HG03139 (cell line): ENCODE data around the gene PEDS1.
A peak's percentile ranks its signal among the peaks of the same experiment; 100 is the strongest.
"Not testable (repeated sequence)": the region's sequence is repeated elsewhere in the genome, so short reads cannot be mapped to it uniquely, and the experiment has no call there.

Source experiments
- ATAC-seq: cut with Tn5 transposase; IDR thresholded peaks from one replicate; pipeline ENCODE4 v1.9.1; 2021; ENCODE audit not compliant: unreplicated experiment

PEDS1 gene

GRCh38 chr20:50136822-50137599 is 16.5 kb downstream of the PEDS1 start:
- no peak for ATAC-seq

- ATAC-seq, result not testable (repeated sequence)
These were observed 18.4 kb downstream of the PEDS1 start for GRCh38 chr20:50135157-50135556.

- no peak for ATAC-seq
These were observed 19.9 kb downstream of the PEDS1 start for GRCh38 chr20:50133474-50134217.

GRCh38 chr20:50133041-50133440 is 20.5 kb downstream of the PEDS1 start:
- ATAC-seq, result no peak

GRCh38 chr20:50130995-50131394 is 22.5 kb downstream of the PEDS1 start:
- ATAC-seq, result no peak

DNA sequence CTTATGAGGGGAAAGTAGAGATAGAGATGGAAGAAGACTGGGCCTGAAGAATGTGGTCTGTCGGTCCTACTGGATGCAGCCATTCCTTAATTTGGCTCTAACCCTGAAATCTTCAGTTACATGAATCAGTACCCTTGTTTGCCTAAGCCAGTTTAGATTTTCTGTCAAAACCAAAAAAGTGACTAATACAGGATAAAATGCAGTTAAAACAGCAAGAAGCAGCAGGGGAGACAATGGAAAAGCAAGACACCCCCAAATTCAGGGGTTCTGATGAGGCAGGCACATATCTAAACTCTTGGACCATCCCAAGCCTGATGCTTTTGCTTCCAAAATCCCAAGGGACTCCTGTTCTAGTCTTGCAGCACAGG is 23.2 kb downstream of the PEDS1 start:
- ATAC-seq, result no peak

DNA sequence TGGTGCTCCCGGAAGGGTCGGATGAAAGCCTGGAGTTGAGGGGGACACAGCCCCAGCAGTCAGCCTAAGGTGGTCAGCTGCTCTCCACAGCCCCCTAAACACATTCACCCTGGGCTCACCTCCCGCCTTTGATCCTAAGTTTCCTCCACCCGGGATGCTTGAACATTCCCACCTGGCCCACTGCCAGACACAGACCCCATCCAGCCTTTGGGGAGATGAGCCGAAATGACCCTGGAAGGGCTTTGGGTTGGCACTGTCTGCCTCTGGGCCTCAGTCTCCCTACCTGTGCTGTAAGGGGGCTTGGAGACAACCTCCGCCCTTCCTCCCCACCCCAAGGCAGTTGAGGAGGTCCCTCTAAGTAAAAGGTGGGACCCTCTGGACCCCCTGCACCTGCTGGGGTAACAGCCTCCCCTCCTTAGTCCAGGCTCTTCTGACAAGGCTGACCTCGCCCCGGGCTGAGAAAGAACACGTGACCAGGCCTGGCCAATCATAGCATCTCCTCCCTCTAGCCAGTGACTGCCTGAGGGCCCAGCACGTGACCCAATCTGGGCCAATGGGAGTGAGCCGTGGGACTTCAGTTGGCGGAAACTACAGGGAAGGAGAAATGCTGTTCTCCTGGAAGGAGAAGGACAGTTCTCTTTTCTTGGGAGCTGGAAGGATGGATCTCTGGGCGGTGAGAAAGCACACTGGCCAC is 23.7 kb downstream of the PEDS1 start:
- no peak for ATAC-seq

- no peak for ATAC-seq
These were observed 25.0 kb downstream of the PEDS1 start for GRCh38 chr20:50128520-50128905.

- ATAC-seq, result no peak
These were observed 25.7 kb downstream of the PEDS1 start for GRCh38 chr20:50127587-50128519.

DNA sequence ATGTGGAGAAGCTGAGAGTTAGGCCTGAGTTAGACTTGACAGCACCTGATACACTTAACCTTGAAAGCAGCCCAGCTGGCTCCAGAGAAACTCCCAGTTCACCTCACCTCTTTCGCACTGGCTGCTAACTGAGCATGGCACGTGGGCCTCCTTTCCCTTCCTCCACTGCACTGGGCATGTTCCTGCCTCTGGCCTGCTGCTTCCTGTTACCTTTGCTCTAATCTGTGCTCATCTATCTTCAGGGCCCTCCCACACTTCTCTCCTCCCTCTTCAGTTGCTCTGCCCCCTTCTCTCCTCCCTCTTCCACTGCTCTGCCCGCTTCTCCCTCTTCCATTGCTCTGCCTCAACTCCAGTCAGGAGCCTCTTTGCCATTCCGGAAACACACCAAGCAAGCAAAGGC is 26.9 kb downstream of the PEDS1 start:
- ATAC-seq, result no peak

DNA sequence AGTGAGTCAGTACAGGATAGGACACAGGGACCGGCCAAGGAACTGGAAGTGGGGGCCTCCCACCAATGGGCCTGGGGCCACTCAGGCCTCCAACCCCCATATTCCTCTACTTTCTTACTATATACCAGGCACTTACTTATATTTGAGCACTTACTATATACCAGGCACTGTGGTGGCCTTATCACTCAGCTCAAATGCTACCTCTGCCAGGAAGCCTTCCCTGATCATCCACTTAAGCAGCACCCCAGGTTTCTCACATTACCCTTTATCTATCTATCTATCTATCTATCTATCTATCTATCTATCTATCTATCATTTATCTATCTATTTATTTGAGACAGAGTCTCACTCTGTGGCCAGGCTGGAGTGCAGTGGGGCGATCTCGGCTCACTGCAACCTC is 28.2 kb downstream of the PEDS1 start:
- ATAC-seq, result no peak

GRCh38 chr20:50124496-50124895 is 29.0 kb downstream of the PEDS1 start:
- no peak for ATAC-seq

- ATAC-seq, result no peak
These were observed 30.1 kb downstream of the PEDS1 start for GRCh38 chr20:50123418-50123817.

DNA sequence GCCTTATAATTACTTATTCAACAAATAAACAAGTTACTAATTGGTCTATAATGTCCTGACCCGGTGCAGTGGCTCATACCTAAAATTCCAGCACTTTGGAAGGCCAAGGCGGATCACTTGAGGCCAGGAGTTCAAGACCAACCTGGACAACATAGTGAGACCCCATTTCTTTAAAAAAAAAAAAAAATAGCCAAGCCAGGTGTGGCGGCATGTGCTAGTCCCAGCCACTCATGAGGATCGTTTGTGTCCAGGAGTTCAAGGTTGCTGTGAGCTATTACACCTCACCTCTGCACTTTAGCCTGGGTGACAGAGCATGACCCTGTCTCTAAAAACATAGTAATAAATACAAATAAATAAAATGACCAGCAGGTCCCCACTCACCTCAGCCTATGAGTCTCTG is 30.8 kb downstream of the PEDS1 start:
- no peak for ATAC-seq

GRCh38 chr20:50121858-50122271 is 31.7 kb downstream of the PEDS1 start:
- ATAC-seq, result no peak

DNA sequence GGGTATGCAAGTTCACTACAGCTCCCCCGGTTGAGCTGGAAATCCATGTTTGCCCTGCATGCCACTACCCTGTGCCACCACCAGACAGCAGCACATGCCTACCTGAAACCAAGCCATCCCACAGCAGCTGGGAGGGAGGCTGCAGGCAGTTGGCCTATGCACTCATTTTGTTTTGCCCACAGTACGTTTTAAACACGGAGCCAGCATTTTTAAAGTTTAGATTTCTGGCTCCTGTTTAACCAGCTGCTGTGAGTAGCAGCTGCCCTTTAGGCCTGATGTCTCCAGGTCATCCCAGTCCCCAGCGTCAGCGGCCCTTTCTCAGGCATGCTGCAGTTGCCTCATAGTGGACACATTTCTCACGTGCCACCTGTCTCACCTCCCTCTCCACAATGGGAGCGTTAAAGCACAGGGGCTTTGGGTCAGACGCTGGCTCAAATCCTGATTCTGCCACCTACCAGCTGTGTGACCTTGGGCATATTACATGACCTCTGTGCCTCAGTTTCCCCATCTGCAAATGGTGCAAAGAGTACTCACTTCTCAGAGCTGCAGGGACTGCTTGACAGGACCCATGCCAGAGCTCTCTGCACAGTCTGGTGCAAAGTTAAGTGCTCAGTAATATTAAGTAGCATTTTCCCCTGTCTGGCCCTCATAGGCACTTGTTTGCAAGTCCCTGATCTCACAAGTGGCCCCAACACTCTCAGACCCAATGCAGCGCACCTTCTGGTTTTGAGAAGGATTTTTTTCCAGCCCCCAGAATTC is 32.4 kb downstream of the PEDS1 start:
- ATAC-seq, result no peak

DNA sequence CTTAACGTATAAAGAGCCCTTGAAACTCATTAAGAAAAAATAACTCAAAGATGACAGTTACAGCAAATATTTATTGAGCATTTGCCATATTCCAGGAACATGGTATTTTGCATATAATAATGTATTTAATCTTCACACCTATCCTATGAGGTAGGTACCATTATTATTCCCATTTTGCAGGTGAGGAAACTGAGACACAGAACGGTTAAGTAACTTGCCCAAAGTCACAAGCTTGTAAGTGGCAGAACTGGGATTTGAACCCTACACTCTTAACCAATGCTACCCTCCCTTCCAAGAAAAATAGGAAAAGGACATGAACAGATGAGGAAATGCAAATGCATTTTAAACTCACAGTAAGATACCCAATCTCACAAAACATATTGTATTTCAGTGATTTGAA is 35.3 kb downstream of the PEDS1 start:
- no peak for ATAC-seq

GRCh38 chr20:50116368-50116999 is 37.0 kb downstream of the PEDS1 start:
- ATAC-seq, result no peak

DNA sequence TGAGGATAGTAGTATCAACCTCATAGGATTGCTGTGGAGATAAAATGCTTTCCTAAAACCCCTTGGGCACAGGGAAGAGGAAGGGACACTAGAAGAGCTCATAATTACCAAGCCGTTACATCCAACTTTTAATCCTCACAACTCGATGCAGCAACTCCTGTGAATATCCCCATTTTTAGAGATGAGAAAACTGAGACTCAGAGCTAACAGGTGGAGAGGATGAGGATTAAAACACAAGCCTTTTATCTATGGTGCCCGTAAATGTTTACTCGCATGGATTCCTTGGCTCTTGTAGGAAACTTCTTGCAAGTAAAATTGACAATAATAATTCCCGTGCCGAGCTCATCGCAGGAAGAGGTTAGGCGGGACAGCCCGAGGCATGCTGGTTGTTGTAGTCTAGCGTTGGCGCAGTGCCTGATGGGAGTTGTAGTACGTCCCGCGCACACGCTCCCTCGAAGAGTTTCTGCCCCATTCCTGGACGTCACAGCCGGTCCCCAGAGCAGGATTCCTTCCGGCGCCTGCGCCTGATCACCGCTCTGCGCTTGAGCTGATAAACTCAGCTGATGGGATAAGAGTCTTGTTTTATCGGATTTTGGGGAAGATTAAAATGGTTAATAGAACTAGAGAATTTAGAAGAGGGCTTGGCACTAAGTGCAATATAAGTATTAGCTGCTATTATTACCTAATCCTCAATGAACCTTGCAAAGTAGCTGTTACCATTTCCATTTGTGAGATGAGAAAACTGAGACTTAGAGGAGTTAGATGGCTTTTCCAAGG is 37.7 kb downstream of the PEDS1 start:
- peak; percentile 79 for ATAC-seq
